ENCODE measurements around the gene CDH18.

GRCh38 chr5:19950897-19951296 lies 37.1 kb downstream of the CDH18 start:
- TF ChIP-seq, protein P1, sequence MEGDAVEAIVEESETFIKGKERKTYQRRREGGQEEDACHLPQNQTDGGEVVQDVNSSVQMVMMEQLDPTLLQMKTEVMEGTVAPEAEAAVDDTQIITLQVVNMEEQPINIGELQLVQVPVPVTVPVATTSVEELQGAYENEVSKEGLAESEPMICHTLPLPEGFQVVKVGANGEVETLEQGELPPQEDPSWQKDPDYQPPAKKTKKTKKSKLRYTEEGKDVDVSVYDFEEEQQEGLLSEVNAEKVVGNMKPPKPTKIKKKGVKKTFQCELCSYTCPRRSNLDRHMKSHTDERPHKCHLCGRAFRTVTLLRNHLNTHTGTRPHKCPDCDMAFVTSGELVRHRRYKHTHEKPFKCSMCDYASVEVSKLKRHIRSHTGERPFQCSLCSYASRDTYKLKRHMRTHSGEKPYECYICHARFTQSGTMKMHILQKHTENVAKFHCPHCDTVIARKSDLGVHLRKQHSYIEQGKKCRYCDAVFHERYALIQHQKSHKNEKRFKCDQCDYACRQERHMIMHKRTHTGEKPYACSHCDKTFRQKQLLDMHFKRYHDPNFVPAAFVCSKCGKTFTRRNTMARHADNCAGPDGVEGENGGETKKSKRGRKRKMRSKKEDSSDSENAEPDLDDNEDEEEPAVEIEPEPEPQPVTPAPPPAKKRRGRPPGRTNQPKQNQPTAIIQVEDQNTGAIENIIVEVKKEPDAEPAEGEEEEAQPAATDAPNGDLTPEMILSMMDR (CRISPR knock-in tag; IDR thresholded peaks at IDR 0.05), result no peak
- TF ChIP-seq ZNF121 (CRISPR knock-in tag; IDR thresholded peaks at IDR 0.05) (no peak), FOXP1 (IDR thresholded peaks at IDR 0.05) (no peak), FOXP1 (CRISPR knock-in tag; IDR thresholded peaks at IDR 0.05) (no peak), ZKSCAN8 (CRISPR knock-in tag; IDR thresholded peaks at IDR 0.05; ENCODE audit: borderline replicate concordance) (no peak), RELA (CRISPR knock-in tag; IDR thresholded peaks at IDR 0.05) (no peak), EZH2 (conservative IDR thresholded peaks at IDR 0.05; ENCODE audit: low read depth, low read length) (no peak), CREB1 (IDR thresholded peaks at IDR 0.05) (no peak), CREB1 (CRISPR knock-in tag; IDR thresholded peaks at IDR 0.05) (no peak), CHD2 (IDR thresholded peaks at IDR 0.05; ENCODE audit: low read depth, low read length) (no peak), NFRKB (IDR thresholded peaks at IDR 0.05) (no peak), ZBTB38 (CRISPR knock-in tag; IDR thresholded peaks at IDR 0.05) (no peak)
- TF ChIP-seq, protein P2, sequence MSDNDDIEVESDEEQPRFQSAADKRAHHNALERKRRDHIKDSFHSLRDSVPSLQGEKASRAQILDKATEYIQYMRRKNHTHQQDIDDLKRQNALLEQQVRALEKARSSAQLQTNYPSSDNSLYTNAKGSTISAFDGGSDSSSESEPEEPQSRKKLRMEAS (IDR thresholded peaks at IDR 0.05), result no peak
- TF ChIP-seq, protein P3, sequence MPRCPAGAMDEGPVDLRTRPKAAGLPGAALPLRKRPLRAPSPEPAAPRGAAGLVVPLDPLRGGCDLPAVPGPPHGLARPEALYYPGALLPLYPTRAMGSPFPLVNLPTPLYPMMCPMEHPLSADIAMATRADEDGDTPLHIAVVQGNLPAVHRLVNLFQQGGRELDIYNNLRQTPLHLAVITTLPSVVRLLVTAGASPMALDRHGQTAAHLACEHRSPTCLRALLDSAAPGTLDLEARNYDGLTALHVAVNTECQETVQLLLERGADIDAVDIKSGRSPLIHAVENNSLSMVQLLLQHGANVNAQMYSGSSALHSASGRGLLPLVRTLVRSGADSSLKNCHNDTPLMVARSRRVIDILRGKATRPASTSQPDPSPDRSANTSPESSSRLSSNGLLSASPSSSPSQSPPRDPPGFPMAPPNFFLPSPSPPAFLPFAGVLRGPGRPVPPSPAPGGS (CRISPR knock-in tag; IDR thresholded peaks at IDR 0.05), result no peak
